KMS-11 (cell line): ENCODE data around the gene BAZ1B.
"Not testable (repeated sequence)": the region's sequence is repeated elsewhere in the genome, so short reads cannot be mapped to it uniquely, and the experiment has no call there.

Experiments
- H2AFZ ChIP-seq: fragments of 200-600 bp; sonication (generic); 2 replicates; pipeline ENCODE4 v1.6.1; 2016; ENCODE audit warnings: antibody characterized with exemption, mixed run types, low read depth
- H3K27ac ChIP-seq: fragments of 200-600 bp; sonication (generic); 2 replicates; pipeline ENCODE4 v1.6.1; 2016; ENCODE audit warnings: mild to moderate bottlenecking, mixed run types
- H3K27me3 ChIP-seq: fragments of 200-600 bp; sonication (generic); 2 replicates; pipeline ENCODE4 v1.6.1; 2017; ENCODE audit warnings: mild to moderate bottlenecking, low read depth, mixed run types, moderate library complexity; ENCODE audit not compliant: insufficient read depth
- H3K36me3 ChIP-seq: fragments of 200-600 bp; sonication (generic); 2 replicates; pipeline ENCODE4 v1.6.1; 2017; ENCODE audit warnings: mild to moderate bottlenecking, mixed run types; ENCODE audit not compliant: insufficient read depth
- H3K4me1 ChIP-seq: fragments of 200-600 bp; sonication (generic); 2 replicates; pipeline ENCODE4 v1.6.1; 2016; ENCODE audit warnings: mild to moderate bottlenecking, low read depth, mixed run types; ENCODE audit not compliant: poor library complexity, severe bottlenecking
- H3K4me2 ChIP-seq: fragments of 200-600 bp; sonication (generic); 2 replicates; pipeline ENCODE4 v1.7.0; 2016; ENCODE audit warnings: mild to moderate bottlenecking, mixed run types
- H3K4me3 ChIP-seq: fragments of 200-600 bp; sonication (generic); IDR thresholded peaks from 2 replicates; pipeline ENCODE4 v1.6.1; 2017; ENCODE audit warnings: low read depth, low read length, mixed read lengths; ENCODE audit not compliant: insufficient read depth
- H3K79me2 ChIP-seq: fragments of 200-600 bp; sonication (generic); 2 replicates; pipeline ENCODE4 v1.6.1; 2016; ENCODE audit warnings: low read depth, mixed run types; ENCODE audit not compliant: insufficient read depth
- H3K9ac ChIP-seq: fragments of 200-600 bp; sonication (generic); 2 replicates; pipeline ENCODE4 v1.6.1; 2016; ENCODE audit warnings: mild to moderate bottlenecking, mixed run types
- H4K20me1 ChIP-seq: fragments of 200-600 bp; sonication (generic); 2 replicates; pipeline ENCODE4 v1.6.1; 2016; ENCODE audit warnings: mild to moderate bottlenecking, mixed run types; ENCODE audit not compliant: insufficient read depth
- CTCF ChIP-seq: fragments of 200-600 bp; sonication (generic); conservative IDR thresholded peaks from 2 replicates; pipeline ENCODE4 v1.6.1; 2017; ENCODE audit warnings: low read depth, mild to moderate bottlenecking, antibody characterized with exemption, low read length, moderate library complexity, mixed read lengths

Gene BAZ1B

GRCh38 chr7:73478549-73478948, 43.5 kb downstream of the BAZ1B start:
- Histone ChIP-seq H3K79me2 (peaks cover 62% of the 10 kb centered on the region; the same call in 1 of the 2 replicates), H3K27ac (no peak overlapping the region), H3K27me3 (no peaks in the 10 kb centered on the region), H3K36me3 (peaks cover 30% of the 10 kb centered on the region; the same call in 1 of the 2 replicates), H3K4me3 (no peak overlapping the region), H4K20me1 (peaks cover 5% of the 10 kb centered on the region; the same call in 1 of the 2 replicates), H2AFZ (no peak overlapping the region), H3K4me1 (peaks cover 14% of the 10 kb centered on the region), H3K9ac (no peak overlapping the region), H3K4me2 (no peak overlapping the region)
- no peak for TF ChIP-seq CTCF

- H3K79me2 ChIP-seq = peaks cover 60% of the 10 kb centered on the region; the same call in 1 of the 2 replicates
- peaks cover 30% of the 10 kb centered on the region; the same call in 1 of the 2 replicates for H3K36me3 ChIP-seq
- H4K20me1 ChIP-seq = peaks cover 5% of the 10 kb centered on the region; the same call in 1 of the 2 replicates
Measured at GRCh38 chr7:73477376-73477775, 44.7 kb downstream of the BAZ1B start.

DNA sequence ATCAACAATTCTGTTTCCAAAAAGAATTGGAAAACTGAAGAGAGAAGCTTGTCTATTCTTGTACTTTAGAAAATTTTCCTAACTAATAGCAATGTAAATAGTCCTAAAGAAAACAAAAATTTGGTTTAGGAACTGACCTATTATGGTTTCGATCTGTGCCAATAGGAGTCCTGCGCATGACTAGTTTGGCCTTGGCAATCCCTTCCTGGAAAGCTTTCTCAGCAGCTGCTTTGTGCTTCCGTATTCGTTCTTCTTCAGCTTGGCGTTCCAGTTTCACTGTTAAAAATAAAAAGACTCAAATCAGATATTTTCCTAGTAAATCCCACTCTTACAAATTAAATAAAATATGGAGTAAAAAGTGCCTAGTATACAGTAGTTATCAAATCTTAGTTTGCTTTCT, 51.9 kb downstream of the BAZ1B start:
- no peaks in the 10 kb centered on the region for H3K27me3 ChIP-seq
- peaks cover 5% of the 10 kb centered on the region; the same call in 1 of the 2 replicates for H4K20me1 ChIP-seq
- H2AFZ ChIP-seq = no peak overlapping the region
- no peak overlapping the region for H3K9ac ChIP-seq
- TF ChIP-seq CTCF = no peak
- H3K4me2 ChIP-seq = no peak overlapping the region
- peaks cover 30% of the 10 kb centered on the region for H3K36me3 ChIP-seq
- no peak overlapping the region for H3K4me3 ChIP-seq
- no peak overlapping the region for H3K27ac ChIP-seq
- H3K4me1 ChIP-seq = peaks cover 15% of the 10 kb centered on the region
- H3K79me2 ChIP-seq = peaks cover 31% of the 10 kb centered on the region; the same call in 1 of the 2 replicates

More at GRCh38 chr7:73477376-73477775, 44.7 kb downstream of the BAZ1B start:
- Histone ChIP-seq H2AFZ (no peak overlapping the region), H3K27ac (no peak overlapping the region), H3K9ac (no peak overlapping the region), H3K27me3 (no peaks in the 10 kb centered on the region), H3K4me3 (no peak overlapping the region), H3K4me1 (peaks cover 14% of the 10 kb centered on the region), H3K4me2 (no peak overlapping the region)
- TF ChIP-seq CTCF = no peak

DNA sequence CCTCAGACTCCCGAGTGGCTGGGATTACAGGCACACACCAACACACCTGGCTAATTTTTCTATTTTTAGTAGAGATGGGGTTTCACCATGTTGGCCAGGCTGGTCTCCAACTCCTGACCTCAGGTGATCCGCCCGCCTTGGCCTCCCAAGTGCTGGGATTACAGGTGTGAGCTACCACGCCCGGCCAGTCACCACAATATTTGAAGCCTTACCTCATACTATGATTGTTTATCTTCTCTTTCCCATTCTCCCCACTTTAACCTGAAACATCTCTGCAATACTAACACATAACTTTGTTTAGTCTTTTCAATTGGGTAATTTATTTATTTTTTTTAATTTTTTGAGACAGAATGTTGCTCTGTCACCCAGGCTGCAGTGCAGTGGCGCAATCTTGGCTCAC, 55.0 kb downstream of the BAZ1B start:
- peaks cover 46% of the 10 kb centered on the region for H3K36me3 ChIP-seq
- H3K4me1 ChIP-seq, H3K4me2 ChIP-seq, H3K79me2 ChIP-seq, H3K27me3 ChIP-seq, H2AFZ ChIP-seq, H4K20me1 ChIP-seq, H3K4me3 ChIP-seq, H3K27ac ChIP-seq, H3K9ac ChIP-seq: not testable (repeated sequence)

GRCh38 chr7:73466112-73466511, 56.0 kb downstream of the BAZ1B start:
- Histone ChIP-seq H3K9ac (no peak overlapping the region), H4K20me1 (no peaks in the 10 kb centered on the region), H3K27me3 (no peaks in the 10 kb centered on the region), H2AFZ (no peak overlapping the region), H3K36me3 (peaks cover 48% of the 10 kb centered on the region), H3K79me2 (no peaks in the 10 kb centered on the region; the same call in 1 of the 2 replicates), H3K4me3 (no peak overlapping the region), H3K4me2 (no peak overlapping the region), H3K4me1 (peaks cover 4% of the 10 kb centered on the region), H3K27ac (no peak overlapping the region)
- TF ChIP-seq CTCF = no peak
